Activated CD4-positive, alpha-beta T cell treated with anti-CD3 and anti-CD28 coated beads for 24 hours (primary cell): ENCODE results near the gene SFRP2.
A peak's percentile ranks its signal among the peaks of the same experiment; 100 is the strongest.

Experiments
- DNase-seq, 2 donors: peaks; one replicate each; pipeline ENCODE4 v3.0.0-alpha.2; 2020; ENCODE audit warnings: low read depth in 2 of 2

SFRP2 gene

GRCh38 chr4:153771046-153771445 is 17.8 kb downstream of the SFRP2 start:
- no peak for DNase-seq

- DNase-seq, result no peak
Observed at GRCh38 chr4:153766758-153767157, 22.1 kb downstream of the SFRP2 start.

GRCh38 chr4:153765894-153766293 is 23.0 kb downstream of the SFRP2 start:
- DNase-seq, result no peak

- no peak for DNase-seq
Observed at GRCh38 chr4:153764601-153765368, 24.1 kb downstream of the SFRP2 start.

- DNase-seq, result no peak
Observed at GRCh38 chr4:153763404-153763803, 25.5 kb downstream of the SFRP2 start.

GRCh38 chr4:153759407-153760316 is 29.2 kb downstream of the SFRP2 start, which contains the start of gene RNF175:
Gene RNF175 (minus strand): TSS chr4:153760024. CDS start chr4:153759862, 162 bp downstream.
- no peak for DNase-seq

GRCh38 chr4:153758688-153759406 is 30.0 kb downstream of the SFRP2 start:
- DNase-seq, result no peak

- DNase-seq, result no peak
Observed at GRCh38 chr4:153758136-153758535, 30.7 kb downstream of the SFRP2 start.

- DNase-seq, result no peak
Observed at GRCh38 chr4:153757407-153757806, 31.5 kb downstream of the SFRP2 start.

GRCh38 chr4:153755186-153755585 is 33.7 kb downstream of the SFRP2 start:
- no peak for DNase-seq

- DNase-seq, result peak; percentile 45 to 54
Observed at GRCh38 chr4:153750197-153750817, 38.6 kb downstream of the SFRP2 start.

GRCh38 chr4:153748378-153748777 is 40.5 kb downstream of the SFRP2 start:
- no peak for DNase-seq

- no peak for DNase-seq
Observed at GRCh38 chr4:153747406-153747955, 41.4 kb downstream of the SFRP2 start.

- no peak for DNase-seq
Observed at GRCh38 chr4:153745651-153746050, 43.2 kb downstream of the SFRP2 start.

- no peak for DNase-seq
Observed at GRCh38 chr4:153741541-153741940, 47.3 kb downstream of the SFRP2 start.

- no peak for DNase-seq
Observed at GRCh38 chr4:153735906-153736461, 52.9 kb downstream of the SFRP2 start.

GRCh38 chr4:153733751-153734448 is 55.0 kb downstream of the SFRP2 start:
- DNase-seq, result no peak

- DNase-seq, result no peak
Observed at GRCh38 chr4:153731239-153731638, 57.6 kb downstream of the SFRP2 start.
